GM12878 (cell line): ENCODE data around the gene CRYGD. TPM values are rescaled to one million over a fixed set of nuclear protein-coding genes. Genes with fewer than 3 reads are reported as not detected.

Experiments
- ATAC-seq: fragments of 200-7000 bp; cut with Tn5 transposase; 3 replicates; pipeline ENCODE4 v1.9.1; 2020; ENCODE audit warnings: mild to moderate bottlenecking, moderate library complexity
- BruUV-seq: library from RNA; stranded (reverse); fragments of 400-500 nt; replicated peaks from 2 replicates; lab custom pipeline; 2021; lab: Mats Ljungman, UMichigan
- CTCF ChIA-PET: fragments of 300-600 bp; sonication (Branson Sonifier 250); formaldehyde crosslinking; extraction: SDS; loops from one replicate; lab custom pipeline; 2021; ENCODE audit warnings: inconsistent platforms; lab: Yijun Ruan, JAX
- POLR2A ChIA-PET: fragments of 350-600 bp; formaldehyde crosslinking; extraction: SDS; loops from one replicate; lab custom pipeline; 2021; ENCODE audit warnings: inconsistent platforms; lab: Charles Lee
- RAD21 ChIA-PET: fragments of 300-600 bp; sonication (Branson Sonifier 250); formaldehyde crosslinking; loops from one replicate; lab custom pipeline; 2023; ENCODE audit warnings: antibody characterized with exemption; ENCODE audit not compliant: unreplicated experiment; lab: Charles Lee
- SMC1A ChIA-PET: fragments of 300-600 bp; sonication (Branson Sonifier 250); formaldehyde crosslinking; loops from one replicate; lab custom pipeline; 2023; ENCODE audit not compliant: unreplicated experiment, uncharacterized antibody; lab: Charles Lee
- DNase-seq: peaks from one replicate; pipeline ENCODE4 v3.0.0-alpha.2; 2011; ENCODE audit warnings: low read depth, low spot score
- FAIRE-seq: peaks from 3 replicates; lab custom pipeline; 2011; peaks lifted over from hg19 to GRCh38; lab: Jason Lieb, UNC
- H2AFZ ChIP-seq: 2 replicates; pipeline ENCODE4 v1.6.0; 2011; ENCODE audit warnings: low read depth, low read length, control low read depth; ENCODE audit not compliant: control insufficient read depth
- H3K27ac ChIP-seq: 2 replicates; pipeline ENCODE4 v1.5.1; 2011; ENCODE audit warnings: control low read depth; ENCODE audit not compliant: control insufficient read depth, insufficient read depth
- H3K27me3 ChIP-seq, 2 experiments: replicated peaks in 1 of 2; 2 replicates each; pipeline versions ENCODE4 v1.6.0 to v1.6.1; 2011; ENCODE audit warnings: low read length in 1 of 2; ENCODE audit not compliant: control insufficient read depth in 2 of 2, insufficient read depth in 2 of 2
- H3K36me3 ChIP-seq, 2 experiments: 2 replicates each; pipeline ENCODE4 v1.5.1; 2011; ENCODE audit warnings: low read length in 1 of 2; ENCODE audit not compliant: control insufficient read depth in 2 of 2, insufficient read depth in 2 of 2
- H3K4me1 ChIP-seq: 2 replicates; pipeline ENCODE4 v1.6.1; 2011; ENCODE audit warnings: mild to moderate bottlenecking, low read length, moderate library complexity, mixed read lengths; ENCODE audit not compliant: control insufficient read depth, insufficient read depth
- H3K4me2 ChIP-seq: 2 replicates; pipeline ENCODE4 v1.6.0; 2011; ENCODE audit warnings: control low read depth; ENCODE audit not compliant: control insufficient read depth, insufficient read depth
- H3K4me3 ChIP-seq: fragments of 200-600 bp; sonication (generic); 2 replicates; pipeline ENCODE4 v1.5.1; 2016
- H3K79me2 ChIP-seq: 2 replicates; pipeline ENCODE4 v1.6.0; 2011; ENCODE audit warnings: low read length; ENCODE audit not compliant: control insufficient read depth, insufficient read depth
- H3K9ac ChIP-seq: 2 replicates; pipeline ENCODE4 v1.8.0; 2011; ENCODE audit warnings: low read length, control low read depth, mixed read lengths; ENCODE audit not compliant: control insufficient read depth, insufficient read depth
- H3K9me3 ChIP-seq: replicated peaks from 3 replicates; pipeline ENCODE4 v1.5.1; 2011; ENCODE audit warnings: mild to moderate bottlenecking, low read length; ENCODE audit not compliant: control insufficient read depth, insufficient read depth
- H4K20me1 ChIP-seq: 2 replicates; pipeline ENCODE4 v1.6.0; 2011; ENCODE audit not compliant: control insufficient read depth, insufficient read depth
- ASH2L ChIP-seq: fragments of 300-600, 200-600 bp; sonication (generic); IDR thresholded peaks from 2 replicates; pipeline ENCODE4 v1.6.1; 2017; ENCODE audit warnings: low read depth, mild to moderate bottlenecking, borderline replicate concordance
- BACH1 ChIP-seq: fragments of 450-650 bp; IDR thresholded peaks from 2 replicates; pipeline ENCODE4 v1.6.1; 2017; ENCODE audit warnings: mild to moderate bottlenecking, borderline replicate concordance
- EGR1 ChIP-seq, 2 experiments: IDR thresholded peaks; 1 replicate in 1 of 2; 2 replicates in 1 of 2; pipeline ENCODE4 v1.6.1; 2011 to 2012; ENCODE audit warnings: low read depth in 2 of 2, low read length in 2 of 2, borderline replicate concordance in 1 of 2, mild to moderate bottlenecking in 1 of 2, moderate library complexity in 1 of 2
- HDAC2 ChIP-seq: fragments of 200-600 bp; sonication (generic); IDR thresholded peaks from 2 replicates; pipeline ENCODE4 v1.6.1; 2017
- KDM1A ChIP-seq: fragments of 200-600 bp; sonication (generic); IDR thresholded peaks from 2 replicates; pipeline ENCODE4 v1.6.1; 2016; ENCODE audit warnings: borderline replicate concordance
- MTA2 ChIP-seq: fragments of 450-650 bp; IDR thresholded peaks from 2 replicates; pipeline ENCODE4 v1.6.1; 2016; ENCODE audit warnings: low read depth, mild to moderate bottlenecking, moderate library complexity
- MTA3 ChIP-seq: IDR thresholded peaks from 2 replicates; pipeline ENCODE4 v1.6.1; 2012; ENCODE audit warnings: low read length, inconsistent platforms, borderline replicate concordance
- NFYB ChIP-seq: IDR thresholded peaks from 2 replicates; pipeline ENCODE4 v1.6.1; 2011; ENCODE audit warnings: low read depth, mild to moderate bottlenecking, low read length, improper control_type of control experiment, moderate library complexity; ENCODE audit not compliant: insufficient read depth
- POLR2A ChIP-seq: IDR thresholded peaks from 2 replicates; pipeline ENCODE4 v1.6.1; 2011; ENCODE audit warnings: low read depth, mild to moderate bottlenecking, low read length
- PRDM15 ChIP-seq: fragments of 450-650 bp; formaldehyde crosslinking; IDR thresholded peaks from 2 replicates; pipeline ENCODE4 v1.4.0; 2020; ENCODE audit warnings: mild to moderate bottlenecking, moderate library complexity
- ZNF207 ChIP-seq: fragments of 450-650 bp; IDR thresholded peaks from 2 replicates; pipeline ENCODE4 v1.6.1; 2014; ENCODE audit warnings: antibody characterized with exemption, mild to moderate bottlenecking, borderline replicate concordance
- ZZZ3 ChIP-seq: IDR thresholded peaks from 2 replicates; pipeline ENCODE4 v1.6.1; 2011; ENCODE audit warnings: low read depth; ENCODE audit not compliant: control insufficient read depth, insufficient read length
- WGBS: methylation state at CpG from one replicate; pipeline ENCODE4 v1.1.6; 2016; ENCODE audit warnings: low lambda C conversion rate; ENCODE audit not compliant: insufficient replicate concordance, insufficient coverage; ENCODE audit errors: missing lambda C conversion rate; 5-methylcytosine and 5-hydroxymethylcytosine counted together
- in situ Hi-C: fragments of 300-500 bp; cut with MboI; formaldehyde crosslinking; loops from 9 replicates; pipeline ENCODE4 v1.14.3; 2018; ENCODE audit warnings: mixed read lengths
- intact Hi-C: fragments of 100-400 bp; cut with micrococcal nuclease; formaldehyde crosslinking; loops from one replicate; pipeline ENCODE4 v1.14.2; 2022; ENCODE audit not compliant: unreplicated experiment
- polyA plus RNA-seq, 11 experiments: library from polyadenylated mRNA; depleted of rRNA in 4 of 11; unstranded in 6 of 11; stranded (reverse) in 5 of 11; fragments of >200 nt; fragmentation: Nextera tagmentation in 4 of 11; fragmentation: Illumina TruSeq in 1 of 11; extraction: Ambion mirVana in 4 of 11; extraction: Trizol in 1 of 11; gene quantifications; 1 replicate in 1 of 11; 2 replicates in 10 of 11; pipeline versions ENCODE4 v1.2.1 to v1.2.3, GENCODE V29; 2011 to 2016; ENCODE audit warnings: inconsistent platforms in 2 of 11, missing spikeins in 2 of 11, low read depth in 1 of 11
- total RNA-seq, 4 experiments: library from RNA; depleted of rRNA in 3 of 4; stranded (reverse); fragments of >200 nt in 3 of 4; fragmentation: Illumina TruSeq in 1 of 4; extraction: Trizol in 1 of 4; gene quantifications; 2 replicates each; pipeline versions ENCODE4 v1.2.1 to v1.2.3, GENCODE V29; 2013 to 2021
- TF ChIP-seq, protein P1 (sequence below): IDR thresholded peaks from 2 replicates; pipeline ENCODE4 v1.6.1; 2012; ENCODE audit warnings: improper control_type of control experiment, low read depth, low read length; ENCODE audit not compliant: insufficient replicate concordance
- TF ChIP-seq, protein P2 (sequence below): fragments of 450-650 bp; IDR thresholded peaks from 2 replicates; pipeline ENCODE4 v1.6.1; 2017; ENCODE audit warnings: low read depth, mild to moderate bottlenecking, moderate library complexity

CRYGD gene
- total and polyA plus RNA-seq, 10 of the 15 experiments (the other 5 are each of a cell fraction or from before 2014, with no cell fraction given), result not detected

GRCh38 chr2:208122248-208122647, 2.1 kb downstream of the CRYGD start (continued):
- TF ChIP-seq PRDM15 (no peak), MTA2 (no peak), ASH2L (no peak), NFYB (no peak)

DNA sequence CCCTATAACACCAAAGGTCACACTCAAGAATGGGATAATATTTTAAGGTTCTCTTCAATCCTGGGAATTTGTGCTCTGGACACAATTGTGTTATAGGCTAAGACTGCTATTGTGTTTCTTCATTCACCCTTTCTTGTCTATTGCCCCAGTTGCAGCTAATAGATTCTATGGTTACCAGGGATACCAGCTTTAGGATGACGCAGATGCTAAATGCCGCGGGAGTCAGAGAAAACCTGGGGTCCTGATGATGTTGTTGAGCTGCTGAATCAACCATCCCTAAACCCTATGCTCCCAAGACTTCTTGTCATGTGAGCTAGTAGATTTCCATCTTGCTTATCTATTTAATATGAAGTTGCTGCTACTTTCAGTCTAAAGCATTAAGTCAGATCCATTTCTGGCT, 5.4 kb downstream of the CRYGD start:
- DNase-seq, result no peak
- in situ Hi-C loops (no loop called here), intact Hi-C loops (no loop called here)
- RAD21 ChIA-PET, result no interaction called here
- no peaks in the 10 kb centered on the region for H3K79me2 ChIP-seq
- no peak for FAIRE-seq
- peaks cover 0 to 3% of the 10 kb centered on the region in 2 experiments; a peak in 1 of 4 replicates for H3K27me3 ChIP-seq
- CTCF ChIA-PET, result no interaction called here
- no TSS peak for BruUV-seq
- H3K9me3 ChIP-seq, result no peaks in the 10 kb centered on the region
- H3K9ac ChIP-seq, result no peak overlapping the region
- H3K4me1 ChIP-seq, result no peaks in the 10 kb centered on the region
- H3K4me3 ChIP-seq, result no peak overlapping the region
- SMC1A ChIA-PET, result interaction anchor here (1.1 kb wide), 1 partner anchor 212 kb away, joined by 3 read pairs; no protein-coding TSS in a partner anchor
- H4K20me1 ChIP-seq, result no peaks in the 10 kb centered on the region
- H3K27ac ChIP-seq, result no peak overlapping the region
- no peaks in the 10 kb centered on the region for H3K36me3 ChIP-seq
- POLR2A ChIA-PET, result no interaction called here
- no peak overlapping the region for H2AFZ ChIP-seq
- no peak for ATAC-seq
- 79% methylated on average over 3 of the region's 3 CpGs for WGBS
- no peak overlapping the region for H3K4me2 ChIP-seq
- TF ChIP-seq, protein P1, sequence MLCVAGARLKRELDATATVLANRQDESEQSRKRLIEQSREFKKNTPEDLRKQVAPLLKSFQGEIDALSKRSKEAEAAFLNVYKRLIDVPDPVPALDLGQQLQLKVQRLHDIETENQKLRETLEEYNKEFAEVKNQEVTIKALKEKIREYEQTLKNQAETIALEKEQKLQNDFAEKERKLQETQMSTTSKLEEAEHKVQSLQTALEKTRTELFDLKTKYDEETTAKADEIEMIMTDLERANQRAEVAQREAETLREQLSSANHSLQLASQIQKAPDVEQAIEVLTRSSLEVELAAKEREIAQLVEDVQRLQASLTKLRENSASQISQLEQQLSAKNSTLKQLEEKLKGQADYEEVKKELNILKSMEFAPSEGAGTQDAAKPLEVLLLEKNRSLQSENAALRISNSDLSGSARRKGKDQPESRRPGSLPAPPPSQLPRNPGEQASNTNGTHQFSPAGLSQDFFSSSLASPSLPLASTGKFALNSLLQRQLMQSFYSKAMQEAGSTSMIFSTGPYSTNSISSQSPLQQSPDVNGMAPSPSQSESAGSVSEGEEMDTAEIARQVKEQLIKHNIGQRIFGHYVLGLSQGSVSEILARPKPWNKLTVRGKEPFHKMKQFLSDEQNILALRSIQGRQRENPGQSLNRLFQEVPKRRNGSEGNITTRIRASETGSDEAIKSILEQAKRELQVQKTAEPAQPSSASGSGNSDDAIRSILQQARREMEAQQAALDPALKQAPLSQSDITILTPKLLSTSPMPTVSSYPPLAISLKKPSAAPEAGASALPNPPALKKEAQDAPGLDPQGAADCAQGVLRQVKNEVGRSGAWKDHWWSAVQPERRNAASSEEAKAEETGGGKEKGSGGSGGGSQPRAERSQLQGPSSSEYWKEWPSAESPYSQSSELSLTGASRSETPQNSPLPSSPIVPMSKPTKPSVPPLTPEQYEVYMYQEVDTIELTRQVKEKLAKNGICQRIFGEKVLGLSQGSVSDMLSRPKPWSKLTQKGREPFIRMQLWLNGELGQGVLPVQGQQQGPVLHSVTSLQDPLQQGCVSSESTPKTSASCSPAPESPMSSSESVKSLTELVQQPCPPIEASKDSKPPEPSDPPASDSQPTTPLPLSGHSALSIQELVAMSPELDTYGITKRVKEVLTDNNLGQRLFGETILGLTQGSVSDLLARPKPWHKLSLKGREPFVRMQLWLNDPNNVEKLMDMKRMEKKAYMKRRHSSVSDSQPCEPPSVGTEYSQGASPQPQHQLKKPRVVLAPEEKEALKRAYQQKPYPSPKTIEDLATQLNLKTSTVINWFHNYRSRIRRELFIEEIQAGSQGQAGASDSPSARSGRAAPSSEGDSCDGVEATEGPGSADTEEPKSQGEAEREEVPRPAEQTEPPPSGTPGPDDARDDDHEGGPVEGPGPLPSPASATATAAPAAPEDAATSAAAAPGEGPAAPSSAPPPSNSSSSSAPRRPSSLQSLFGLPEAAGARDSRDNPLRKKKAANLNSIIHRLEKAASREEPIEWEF, result no peak
- no peak for TF ChIP-seq KDM1A
- no peak for TF ChIP-seq EGR1 (IDR thresholded peaks at IDR 0.05; ENCODE audit: borderline replicate concordance in 1 of 2, low read depth in 2 of 2, low read length in 2 of 2)
- no peak for TF ChIP-seq HDAC2
- TF ChIP-seq ZZZ3, result no peak
- no peak for TF ChIP-seq MTA3
- no peak for TF ChIP-seq POLR2A
- TF ChIP-seq, protein P2, sequence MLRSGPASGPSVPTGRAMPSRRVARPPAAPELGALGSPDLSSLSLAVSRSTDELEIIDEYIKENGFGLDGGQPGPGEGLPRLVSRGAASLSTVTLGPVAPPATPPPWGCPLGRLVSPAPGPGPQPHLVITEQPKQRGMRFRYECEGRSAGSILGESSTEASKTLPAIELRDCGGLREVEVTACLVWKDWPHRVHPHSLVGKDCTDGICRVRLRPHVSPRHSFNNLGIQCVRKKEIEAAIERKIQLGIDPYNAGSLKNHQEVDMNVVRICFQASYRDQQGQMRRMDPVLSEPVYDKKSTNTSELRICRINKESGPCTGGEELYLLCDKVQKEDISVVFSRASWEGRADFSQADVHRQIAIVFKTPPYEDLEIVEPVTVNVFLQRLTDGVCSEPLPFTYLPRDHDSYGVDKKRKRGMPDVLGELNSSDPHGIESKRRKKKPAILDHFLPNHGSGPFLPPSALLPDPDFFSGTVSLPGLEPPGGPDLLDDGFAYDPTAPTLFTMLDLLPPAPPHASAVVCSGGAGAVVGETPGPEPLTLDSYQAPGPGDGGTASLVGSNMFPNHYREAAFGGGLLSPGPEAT, result no peak
- TF ChIP-seq ZNF207, result no peak
- no peak for TF ChIP-seq BACH1
